AG09309 (cell line): ENCODE measurements around the gene LIX1.
"Not testable (repeated sequence)": the region's sequence is repeated elsewhere in the genome, so short reads cannot be mapped to it uniquely, and the experiment has no call there.

Experiments
- DNase-seq: peaks from one replicate; pipeline ENCODE4 v3.0.0-alpha.2; 2010; ENCODE audit warnings: low read depth
- H3K4me3 ChIP-seq: 2 replicates; pipeline ENCODE4 v1.5.1; 2011; ENCODE audit warnings: mild to moderate bottlenecking, low read depth, low read length, moderate library complexity; ENCODE audit not compliant: control insufficient read depth
- TF ChIP-seq, protein P1 (sequence below): IDR thresholded peaks from 2 replicates; pipeline ENCODE4 v1.5.1; 2011; ENCODE audit warnings: mild to moderate bottlenecking, low read depth, low read length, inconsistent platforms; ENCODE audit not compliant: insufficient read depth, control insufficient read depth; ENCODE audit errors: missing control alignments

Gene LIX1

DNA sequence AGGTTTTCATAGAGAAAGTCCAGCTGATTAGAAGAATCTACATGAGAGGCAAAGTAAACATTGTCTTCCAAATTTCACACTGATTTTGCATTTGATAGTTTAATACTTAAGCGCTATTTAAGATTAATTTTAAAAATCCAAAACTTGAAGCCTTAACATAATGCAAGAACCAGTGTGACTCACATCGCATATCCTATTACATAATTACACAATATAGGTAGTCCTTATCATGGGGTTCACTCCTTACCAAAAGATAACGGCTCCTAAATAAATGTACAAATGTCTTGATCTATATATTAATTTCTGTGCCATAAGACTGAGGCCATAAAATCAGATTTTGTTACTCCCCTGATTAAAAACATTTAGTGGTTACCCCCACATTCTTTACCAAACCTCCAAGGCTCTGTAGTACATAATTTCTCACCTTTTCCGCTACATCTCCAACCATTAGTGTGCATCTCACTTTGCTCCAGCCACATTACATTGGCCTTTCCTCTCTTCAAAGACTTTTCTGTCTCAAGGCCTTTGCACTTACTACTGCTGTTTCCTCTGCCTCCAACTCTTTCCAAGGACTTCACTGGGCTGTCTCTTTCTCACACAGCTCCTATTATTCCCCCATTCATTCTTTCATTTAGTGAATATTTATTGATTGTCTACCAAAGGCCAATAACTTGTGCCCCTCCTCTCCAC lies 39.6 kb upstream of the LIX1 start:
- TF ChIP-seq, protein P1, sequence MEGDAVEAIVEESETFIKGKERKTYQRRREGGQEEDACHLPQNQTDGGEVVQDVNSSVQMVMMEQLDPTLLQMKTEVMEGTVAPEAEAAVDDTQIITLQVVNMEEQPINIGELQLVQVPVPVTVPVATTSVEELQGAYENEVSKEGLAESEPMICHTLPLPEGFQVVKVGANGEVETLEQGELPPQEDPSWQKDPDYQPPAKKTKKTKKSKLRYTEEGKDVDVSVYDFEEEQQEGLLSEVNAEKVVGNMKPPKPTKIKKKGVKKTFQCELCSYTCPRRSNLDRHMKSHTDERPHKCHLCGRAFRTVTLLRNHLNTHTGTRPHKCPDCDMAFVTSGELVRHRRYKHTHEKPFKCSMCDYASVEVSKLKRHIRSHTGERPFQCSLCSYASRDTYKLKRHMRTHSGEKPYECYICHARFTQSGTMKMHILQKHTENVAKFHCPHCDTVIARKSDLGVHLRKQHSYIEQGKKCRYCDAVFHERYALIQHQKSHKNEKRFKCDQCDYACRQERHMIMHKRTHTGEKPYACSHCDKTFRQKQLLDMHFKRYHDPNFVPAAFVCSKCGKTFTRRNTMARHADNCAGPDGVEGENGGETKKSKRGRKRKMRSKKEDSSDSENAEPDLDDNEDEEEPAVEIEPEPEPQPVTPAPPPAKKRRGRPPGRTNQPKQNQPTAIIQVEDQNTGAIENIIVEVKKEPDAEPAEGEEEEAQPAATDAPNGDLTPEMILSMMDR: no peak
- no peak for DNase-seq

DNA sequence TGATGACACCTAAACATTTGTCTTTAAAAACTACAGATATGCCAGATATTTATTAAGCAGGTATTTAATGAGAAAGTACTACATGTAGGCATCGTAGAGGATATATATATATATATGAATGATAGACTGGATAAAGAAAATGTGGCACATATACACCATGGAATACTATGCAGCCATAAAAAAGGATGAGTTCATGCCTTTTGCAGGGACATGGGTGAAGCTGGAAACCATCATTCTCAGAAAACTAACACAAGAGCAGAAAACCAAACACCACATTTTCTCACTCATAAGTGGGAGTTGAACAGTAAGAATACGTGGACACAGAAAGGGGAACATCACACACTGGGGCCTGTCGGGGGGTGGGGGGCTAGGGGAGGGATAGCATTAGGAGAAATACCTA lies 37.0 kb upstream of the LIX1 start:
- H3K4me3 ChIP-seq, DNase-seq: not testable (repeated sequence)

More for the DNA sequence above, 39.6 kb upstream of the LIX1 start:
- peak overlapping the region; percentile 96 for H3K4me3 ChIP-seq

DNA sequence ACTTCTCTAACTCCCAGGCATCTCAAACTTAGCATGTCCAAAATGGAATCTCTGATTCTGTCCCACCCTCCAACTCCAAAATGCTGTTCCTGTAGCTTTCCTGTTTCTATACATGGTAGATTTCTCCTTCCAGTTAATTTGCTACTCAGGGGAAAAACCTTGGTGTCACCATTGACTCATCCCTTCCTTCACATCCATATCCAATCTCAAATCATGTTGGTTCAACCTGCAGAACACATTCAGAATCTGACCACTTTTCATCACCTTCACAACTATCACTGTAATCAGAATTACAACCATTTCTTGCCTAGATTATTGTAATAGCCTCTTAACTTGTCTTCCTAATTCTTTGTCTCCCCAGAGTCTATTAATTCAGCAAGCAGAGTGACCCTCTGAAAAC lies 29.8 kb upstream of the LIX1 start:
- TF ChIP-seq, protein P1: no peak
- DNase-seq: no peak
- H3K4me3 ChIP-seq: no peak overlapping the region

DNA sequence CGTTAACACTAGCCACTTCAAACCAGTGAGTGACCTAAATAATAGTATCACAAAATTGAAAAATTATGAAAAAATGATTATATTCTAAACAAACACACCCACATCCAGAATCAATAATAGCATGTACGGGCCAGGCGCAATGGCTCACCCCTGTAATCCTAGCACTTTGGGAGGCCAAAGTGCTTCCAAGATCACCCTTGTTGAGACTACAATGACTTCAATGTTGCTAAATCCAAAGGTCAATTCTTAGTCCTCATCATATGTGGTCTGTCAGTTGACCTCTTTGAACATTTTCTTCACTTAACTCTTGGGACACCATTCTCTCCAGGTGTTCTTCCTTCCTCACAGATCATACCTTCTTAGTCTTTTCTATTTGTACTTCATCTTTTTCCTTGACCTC lies 29.3 kb upstream of the LIX1 start:
- no peak overlapping the region for H3K4me3 ChIP-seq
- DNase-seq: no peak
- TF ChIP-seq, protein P1: no peak

DNA sequence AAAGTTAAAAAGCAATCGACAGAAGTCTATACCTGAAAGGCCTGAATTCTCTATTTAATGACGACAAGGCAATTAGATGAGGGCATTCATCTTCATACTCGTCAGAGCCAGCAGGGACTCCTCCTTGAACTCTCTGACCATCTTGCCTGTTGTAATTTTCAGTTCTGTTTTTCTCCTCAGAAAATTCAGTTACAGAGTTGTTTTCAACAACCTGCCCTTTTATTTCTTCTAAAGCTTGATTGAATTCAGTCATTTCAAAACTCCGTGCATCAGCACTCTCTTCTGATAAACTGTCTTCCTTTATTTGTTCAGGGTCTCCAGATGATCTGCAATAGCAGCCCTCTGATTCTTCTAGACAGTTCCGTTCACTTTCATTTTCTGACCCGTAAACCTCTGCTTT lies 25.0 kb upstream of the LIX1 start:
- no peak overlapping the region for H3K4me3 ChIP-seq
- no peak for DNase-seq
- TF ChIP-seq, protein P1: no peak

DNA sequence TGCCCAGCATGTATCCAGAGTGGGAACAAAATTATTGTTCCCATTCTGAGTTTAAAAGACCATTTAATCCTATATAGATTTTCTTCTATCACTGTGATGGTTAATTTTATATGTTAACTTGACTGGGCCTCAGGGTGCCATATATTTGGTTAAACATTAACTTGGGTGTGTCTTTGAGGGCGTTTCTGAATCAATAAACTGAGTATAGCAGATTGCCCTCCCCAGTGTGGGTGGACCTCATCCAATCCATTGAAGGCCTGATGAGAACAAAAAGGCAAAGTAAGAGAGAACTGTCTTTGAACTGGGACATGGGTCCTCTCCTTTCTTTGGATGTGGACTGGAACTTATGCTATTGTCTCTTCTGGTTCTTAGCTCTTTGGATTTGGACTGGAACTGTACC lies 23.3 kb upstream of the LIX1 start:
- DNase-seq: no peak
- TF ChIP-seq, protein P1: no peak
- H3K4me3 ChIP-seq: no peak overlapping the region

DNA sequence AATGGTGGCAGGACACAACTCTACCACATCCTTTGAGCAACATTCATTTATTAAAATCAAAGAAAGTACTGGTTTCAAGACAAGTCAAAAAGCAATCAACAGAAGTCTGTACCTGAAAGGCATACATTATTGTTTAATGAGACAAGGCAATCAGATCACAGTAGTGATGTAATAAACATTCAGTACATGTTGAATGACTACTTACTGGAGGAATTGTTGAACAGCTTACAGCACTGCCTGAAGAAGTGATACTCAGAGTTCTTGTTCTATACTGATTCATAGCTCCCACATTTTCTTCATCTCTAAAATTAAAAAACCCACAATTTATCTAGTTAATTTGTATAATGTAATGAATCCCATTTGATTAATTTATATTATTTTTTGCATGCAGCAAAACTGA lies 22.4 kb upstream of the LIX1 start:
- no peak for DNase-seq
- H3K4me3 ChIP-seq: no peak overlapping the region
- TF ChIP-seq, protein P1: no peak
